ENCODE data around the gene XPO6.
A peak's percentile ranks its signal among the peaks of the same experiment; 100 is the strongest.

XPO6 gene

GRCh38 chr16:28193530-28194423 is 18.0 kb downstream of the XPO6 start:
- peaks cover 71% of the 10 kb centered on the region for H4K20me1 ChIP-seq (ENCODE audit: insufficient read depth, low read length, poor library complexity, severe bottlenecking)
- no peaks in the 10 kb centered on the region for H3K27me3 ChIP-seq (ENCODE audit: insufficient read depth, low read length, poor library complexity, severe bottlenecking)
- peaks cover 97% of the 10 kb centered on the region for H3K79me2 ChIP-seq (ENCODE audit: insufficient read depth, low read length)
- peak overlapping the region; percentile 47 for H3K4me3 ChIP-seq (ENCODE audit: low read length, poor library complexity, severe bottlenecking)
- peaks cover 18% of the 10 kb centered on the region for H3K4me1 ChIP-seq (ENCODE audit: insufficient read depth, low read length, poor library complexity, severe bottlenecking)
- H3F3A ChIP-seq (ENCODE audit: low read depth): no peaks in the 10 kb centered on the region
- no peak overlapping the region for H2AFZ ChIP-seq (ENCODE audit: low read length)
- no peaks in the 10 kb centered on the region for H3K9me2 ChIP-seq (replicated peaks; ENCODE audit: low read depth, low read length)
- H3K9ac ChIP-seq (ENCODE audit: low read depth, low read length, poor library complexity, severe bottlenecking): peak overlapping the region; percentile 22
- no peaks in the 10 kb centered on the region for H3K9me3 ChIP-seq (ENCODE audit: insufficient read depth, low read depth, low read length)
- peak overlapping the region; percentile 60 for H3K4me2 ChIP-seq (ENCODE audit: low read depth, low read length, poor library complexity, severe bottlenecking)
- TF ChIP-seq CTCF (conservative IDR thresholded peaks at IDR 0.05; ENCODE audit: low read length) (no peak), EZH2phosphoT487 (IDR thresholded peaks at IDR 0.05; ENCODE audit: borderline replicate concordance) (no peak)
- peaks cover 12% of the 10 kb centered on the region; the same call in 1 of the 2 replicates for H3K36me3 ChIP-seq (ENCODE audit: insufficient read depth, low read length)

- no peaks in the 10 kb centered on the region for H3K9me2 ChIP-seq (replicated peaks; ENCODE audit: low read depth, low read length)
- H3F3A ChIP-seq (ENCODE audit: low read depth): no peaks in the 10 kb centered on the region
- peak overlapping the region; percentile 36 for H3K9ac ChIP-seq (ENCODE audit: low read depth, low read length, poor library complexity, severe bottlenecking)
- H4K20me1 ChIP-seq (ENCODE audit: insufficient read depth, low read length, poor library complexity, severe bottlenecking): peaks cover 75% of the 10 kb centered on the region
- peaks cover 18% of the 10 kb centered on the region for H3K4me1 ChIP-seq (ENCODE audit: insufficient read depth, low read length, poor library complexity, severe bottlenecking)
- peak overlapping the region; percentile 60 for H3K4me2 ChIP-seq (ENCODE audit: low read depth, low read length, poor library complexity, severe bottlenecking)
- TF ChIP-seq CTCF (conservative IDR thresholded peaks at IDR 0.05; ENCODE audit: low read length): peak; percentile 52
- no peak for TF ChIP-seq EZH2phosphoT487 (IDR thresholded peaks at IDR 0.05; ENCODE audit: borderline replicate concordance)
- peak overlapping the region; percentile 47 for H3K4me3 ChIP-seq (ENCODE audit: low read length, poor library complexity, severe bottlenecking)
- no peaks in the 10 kb centered on the region for H3K9me3 ChIP-seq (ENCODE audit: insufficient read depth, low read depth, low read length)
- peaks cover 98% of the 10 kb centered on the region for H3K79me2 ChIP-seq (ENCODE audit: insufficient read depth, low read length)
- no peak overlapping the region for H2AFZ ChIP-seq (ENCODE audit: low read length)
- H3K36me3 ChIP-seq (ENCODE audit: insufficient read depth, low read length): peaks cover 19% of the 10 kb centered on the region; the same call in 1 of the 2 replicates
- no peaks in the 10 kb centered on the region for H3K27me3 ChIP-seq (ENCODE audit: insufficient read depth, low read length, poor library complexity, severe bottlenecking)
Measured at GRCh38 chr16:28192806-28193529, 18.8 kb downstream of the XPO6 start.

GRCh38 chr16:28191364-28191960 is 20.3 kb downstream of the XPO6 start:
- H3K79me2 ChIP-seq (ENCODE audit: insufficient read depth, low read length): peaks cover 98% of the 10 kb centered on the region
- H3K4me1 ChIP-seq (ENCODE audit: insufficient read depth, low read length, poor library complexity, severe bottlenecking): peaks cover 29% of the 10 kb centered on the region
- H3K36me3 ChIP-seq (ENCODE audit: insufficient read depth, low read length): peaks cover 23% of the 10 kb centered on the region; the same call in 1 of the 2 replicates
- H3K4me3 ChIP-seq (ENCODE audit: low read length, poor library complexity, severe bottlenecking): no peak overlapping the region
- no peaks in the 10 kb centered on the region for H3K27me3 ChIP-seq (ENCODE audit: insufficient read depth, low read length, poor library complexity, severe bottlenecking)
- no peaks in the 10 kb centered on the region for H3K9me3 ChIP-seq (ENCODE audit: insufficient read depth, low read depth, low read length)
- no peak overlapping the region for H3K4me2 ChIP-seq (ENCODE audit: low read depth, low read length, poor library complexity, severe bottlenecking)
- peaks cover 78% of the 10 kb centered on the region for H4K20me1 ChIP-seq (ENCODE audit: insufficient read depth, low read length, poor library complexity, severe bottlenecking)
- H3K9ac ChIP-seq (ENCODE audit: low read depth, low read length, poor library complexity, severe bottlenecking): no peak overlapping the region
- H3F3A ChIP-seq (ENCODE audit: low read depth): no peaks in the 10 kb centered on the region
- no peak overlapping the region for H2AFZ ChIP-seq (ENCODE audit: low read length)
- no peaks in the 10 kb centered on the region for H3K9me2 ChIP-seq (replicated peaks; ENCODE audit: low read depth, low read length)
- no peak for TF ChIP-seq CTCF (conservative IDR thresholded peaks at IDR 0.05; ENCODE audit: low read length)
- no peak for TF ChIP-seq EZH2phosphoT487 (IDR thresholded peaks at IDR 0.05; ENCODE audit: borderline replicate concordance)
